ENCODE data around the gene MOGAT3.

MOGAT3 gene

DNA sequence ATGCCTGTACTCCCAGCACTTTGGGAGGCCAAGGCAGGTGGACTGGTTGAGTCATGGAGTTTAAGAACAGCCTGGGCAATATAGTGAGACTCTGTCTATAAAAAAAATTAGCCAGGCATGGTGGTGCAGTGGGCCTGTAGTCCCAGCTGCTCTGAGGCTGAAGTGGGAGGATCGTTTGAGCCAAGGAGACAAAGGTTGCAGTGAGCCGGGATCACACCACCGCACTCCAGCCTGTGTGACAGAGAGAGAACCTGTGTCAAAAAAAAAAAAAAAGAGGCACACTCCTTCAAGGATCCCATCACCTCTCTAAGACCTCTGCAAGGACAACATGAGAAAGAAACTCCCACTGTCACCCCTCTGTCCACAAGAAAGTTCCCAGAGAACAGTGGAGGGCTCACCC is 25.2 kb downstream of the MOGAT3 start:
- no peak overlapping the region for H3K9ac ChIP-seq (ENCODE audit: low read length)
- H3K4me3 ChIP-seq (ENCODE audit: low read depth, low read length) = no peak overlapping the region
- H3K79me1 ChIP-seq (ENCODE audit: low read length) = no peaks in the 10 kb centered on the region
- no peak overlapping the region for H3K18ac ChIP-seq (ENCODE audit: low read length)
- no peak overlapping the region for H2BK5ac ChIP-seq (ENCODE audit: low read depth, low read length, poor library complexity)
- no peak overlapping the region for H4K12ac ChIP-seq (ENCODE audit: low read depth, low read length)
- no peak overlapping the region for H3K14ac ChIP-seq (ENCODE audit: low read length)
- no peak overlapping the region for H3K23ac ChIP-seq (ENCODE audit: low read length)
- no peak overlapping the region for H2BK12ac ChIP-seq (ENCODE audit: low read length)
- no CpG with 5 or more reads among the region's 3 CpGs for WGBS (ENCODE audit: extremely low coverage, insufficient coverage, insufficient read length)
- no peak overlapping the region for H3K27ac ChIP-seq (ENCODE audit: low read depth, low read length)
- H3K36me3 ChIP-seq (ENCODE audit: control insufficient read depth in 1 of 2, insufficient read depth in 2 of 2, low read length in 2 of 2) = no peaks in the 10 kb centered on the region
- H3K4me2 ChIP-seq (ENCODE audit: low read length) = no peak overlapping the region
- no peak overlapping the region for H4K8ac ChIP-seq (ENCODE audit: low read depth, low read length)
- no peak overlapping the region for H3K4ac ChIP-seq (ENCODE audit: low read depth, low read length)
- no peak overlapping the region for H2AFZ ChIP-seq (ENCODE audit: insufficient read depth, low read length, poor library complexity)
- peaks cover 69% of the 10 kb centered on the region for H3K27me3 ChIP-seq (ENCODE audit: insufficient read depth, low read length)
- no peak for DNase-seq
- H2BK120ac ChIP-seq (ENCODE audit: insufficient read depth, low read length, poor library complexity) = no peak overlapping the region
- H3K9me3 ChIP-seq (ENCODE audit: insufficient read depth, low read depth, low read length) = peaks cover 16% of the 10 kb centered on the region
- H4K91ac ChIP-seq (ENCODE audit: low read depth, low read length) = no peak overlapping the region
- H3K79me2 ChIP-seq (ENCODE audit: control insufficient read depth, insufficient read depth, low read length, poor library complexity) = no peaks in the 10 kb centered on the region
- peaks cover 5 to 6% of the 10 kb centered on the region in 2 experiments for H3K4me1 ChIP-seq (ENCODE audit: control insufficient read depth in 1 of 2, insufficient read depth in 2 of 2, low read length in 2 of 2)
- no peak overlapping the region for H2AK5ac ChIP-seq (ENCODE audit: low read length)

DNA sequence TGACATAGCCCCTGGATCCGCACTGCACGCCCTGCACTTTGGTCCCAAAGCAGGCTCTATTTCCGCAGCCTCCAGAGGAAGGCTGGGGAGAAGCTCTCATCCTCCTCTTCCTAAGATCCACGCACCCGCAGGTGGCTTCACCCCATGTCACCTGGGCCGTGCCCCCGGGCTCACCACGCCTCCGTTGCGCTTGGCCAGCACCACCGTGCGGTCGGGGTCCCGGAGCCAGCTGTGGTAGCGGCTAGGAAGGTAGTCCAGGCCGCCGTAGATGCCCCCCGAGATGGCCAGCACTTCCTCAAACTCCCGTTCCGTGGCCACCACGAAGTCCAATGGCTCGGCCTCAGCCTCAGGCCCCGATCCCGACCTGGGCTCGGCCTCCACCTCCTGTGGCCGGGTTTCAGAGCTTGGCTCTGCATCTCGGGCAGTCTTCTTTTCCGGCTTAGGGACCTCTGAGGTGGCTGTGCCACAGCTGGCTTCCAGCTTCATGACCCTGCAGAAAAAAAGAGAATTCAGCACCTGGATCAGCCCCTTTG is 26.4 kb downstream of the MOGAT3 start:
- Histone ChIP-seq H3K9ac (ENCODE audit: low read length) (no peak overlapping the region), H3K4me3 (ENCODE audit: low read depth, low read length) (no peak overlapping the region), H3K4me1 (ENCODE audit: control insufficient read depth in 1 of 2, insufficient read depth in 2 of 2, low read length in 2 of 2) (peaks cover 6 to 8% of the 10 kb centered on the region in 2 experiments), H3K36me3 (ENCODE audit: control insufficient read depth in 1 of 2, insufficient read depth in 2 of 2, low read length in 2 of 2) (no peaks in the 10 kb centered on the region), H2AFZ (ENCODE audit: insufficient read depth, low read length, poor library complexity) (no peak overlapping the region), H2BK120ac (ENCODE audit: insufficient read depth, low read length, poor library complexity) (no peak overlapping the region), H2BK5ac (ENCODE audit: low read depth, low read length, poor library complexity) (no peak overlapping the region), H3K79me1 (ENCODE audit: low read length) (no peaks in the 10 kb centered on the region), H3K9me3 (ENCODE audit: insufficient read depth, low read depth, low read length) (peaks cover 12% of the 10 kb centered on the region), H4K8ac (ENCODE audit: low read depth, low read length) (no peak overlapping the region), H3K18ac (ENCODE audit: low read length) (no peak overlapping the region), H3K27ac (ENCODE audit: low read depth, low read length) (no peak overlapping the region), H3K4me2 (ENCODE audit: low read length) (no peak overlapping the region), H4K91ac (ENCODE audit: low read depth, low read length) (no peak overlapping the region), H2AK5ac (ENCODE audit: low read length) (no peak overlapping the region), H3K27me3 (ENCODE audit: insufficient read depth, low read length) (peaks cover 65% of the 10 kb centered on the region), H3K23ac (ENCODE audit: low read length) (no peak overlapping the region), H3K14ac (ENCODE audit: low read length) (no peak overlapping the region), H2BK12ac (ENCODE audit: low read length) (no peak overlapping the region), H3K79me2 (ENCODE audit: control insufficient read depth, insufficient read depth, low read length, poor library complexity) (no peaks in the 10 kb centered on the region), H4K12ac (ENCODE audit: low read depth, low read length) (no peak overlapping the region), H3K4ac (ENCODE audit: low read depth, low read length) (no peak overlapping the region)
- no peak for DNase-seq
- WGBS (ENCODE audit: extremely low coverage, insufficient coverage, insufficient read length) = no CpG with 5 or more reads among the region's 28 CpGs

DNA sequence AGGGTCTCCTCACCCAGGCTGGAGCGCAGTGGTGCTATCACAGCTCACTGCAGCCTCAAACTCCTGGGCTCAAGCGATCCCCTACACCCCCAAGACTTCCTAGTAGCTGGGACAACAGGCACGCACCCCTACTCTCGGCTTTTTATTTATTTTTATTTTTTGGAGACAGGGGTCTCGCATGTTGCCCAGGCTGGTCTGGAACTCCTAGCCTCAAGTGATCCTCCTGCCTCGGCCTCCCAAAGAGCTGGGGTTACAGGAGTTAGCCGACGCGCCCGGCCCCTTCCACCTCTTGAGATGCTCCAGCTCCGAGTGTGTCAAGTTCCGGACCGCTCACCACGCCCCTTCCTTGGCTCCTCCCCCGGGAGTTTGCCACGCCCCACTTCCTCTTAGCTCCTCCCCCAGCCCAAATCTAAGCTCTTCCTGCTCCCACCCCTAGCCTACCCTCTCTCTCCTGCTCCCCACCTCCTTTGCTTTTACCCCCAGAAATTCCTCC is 27.0 kb downstream of the MOGAT3 start:
- no peak overlapping the region for H3K27ac ChIP-seq (ENCODE audit: low read depth, low read length)
- H4K12ac ChIP-seq (ENCODE audit: low read depth, low read length) = no peak overlapping the region
- no peak overlapping the region for H3K18ac ChIP-seq (ENCODE audit: low read length)
- no peak overlapping the region for H3K9ac ChIP-seq (ENCODE audit: low read length)
- no peak overlapping the region for H2BK12ac ChIP-seq (ENCODE audit: low read length)
- peaks cover 6 to 13% of the 10 kb centered on the region in 2 experiments for H3K4me1 ChIP-seq (ENCODE audit: control insufficient read depth in 1 of 2, insufficient read depth in 2 of 2, low read length in 2 of 2)
- peaks cover 12% of the 10 kb centered on the region for H3K9me3 ChIP-seq (ENCODE audit: insufficient read depth, low read depth, low read length)
- no CpG with 5 or more reads among the region's 16 CpGs for WGBS (ENCODE audit: extremely low coverage, insufficient coverage, insufficient read length)
- no peak overlapping the region for H2BK120ac ChIP-seq (ENCODE audit: insufficient read depth, low read length, poor library complexity)
- peaks cover 65% of the 10 kb centered on the region for H3K27me3 ChIP-seq (ENCODE audit: insufficient read depth, low read length)
- no peak overlapping the region for H3K23ac ChIP-seq (ENCODE audit: low read length)
- H3K4me2 ChIP-seq (ENCODE audit: low read length) = no peak overlapping the region
- H4K91ac ChIP-seq (ENCODE audit: low read depth, low read length) = no peak overlapping the region
- peak in 1 of 2 donors; percentile 28 for DNase-seq
- H3K36me3 ChIP-seq (ENCODE audit: control insufficient read depth in 1 of 2, insufficient read depth in 2 of 2, low read length in 2 of 2) = no peaks in the 10 kb centered on the region
- no peak overlapping the region for H3K14ac ChIP-seq (ENCODE audit: low read length)
- H3K4ac ChIP-seq (ENCODE audit: low read depth, low read length) = no peak overlapping the region
- H4K8ac ChIP-seq (ENCODE audit: low read depth, low read length) = no peak overlapping the region
- H2BK5ac ChIP-seq (ENCODE audit: low read depth, low read length, poor library complexity) = no peak overlapping the region
- H3K79me2 ChIP-seq (ENCODE audit: control insufficient read depth, insufficient read depth, low read length, poor library complexity) = no peaks in the 10 kb centered on the region
- H2AFZ ChIP-seq (ENCODE audit: insufficient read depth, low read length, poor library complexity) = no peak overlapping the region
- H2AK5ac ChIP-seq (ENCODE audit: low read length) = no peak overlapping the region
- H3K4me3 ChIP-seq (ENCODE audit: low read depth, low read length) = no peak overlapping the region
- H3K79me1 ChIP-seq (ENCODE audit: low read length) = no peaks in the 10 kb centered on the region

DNA sequence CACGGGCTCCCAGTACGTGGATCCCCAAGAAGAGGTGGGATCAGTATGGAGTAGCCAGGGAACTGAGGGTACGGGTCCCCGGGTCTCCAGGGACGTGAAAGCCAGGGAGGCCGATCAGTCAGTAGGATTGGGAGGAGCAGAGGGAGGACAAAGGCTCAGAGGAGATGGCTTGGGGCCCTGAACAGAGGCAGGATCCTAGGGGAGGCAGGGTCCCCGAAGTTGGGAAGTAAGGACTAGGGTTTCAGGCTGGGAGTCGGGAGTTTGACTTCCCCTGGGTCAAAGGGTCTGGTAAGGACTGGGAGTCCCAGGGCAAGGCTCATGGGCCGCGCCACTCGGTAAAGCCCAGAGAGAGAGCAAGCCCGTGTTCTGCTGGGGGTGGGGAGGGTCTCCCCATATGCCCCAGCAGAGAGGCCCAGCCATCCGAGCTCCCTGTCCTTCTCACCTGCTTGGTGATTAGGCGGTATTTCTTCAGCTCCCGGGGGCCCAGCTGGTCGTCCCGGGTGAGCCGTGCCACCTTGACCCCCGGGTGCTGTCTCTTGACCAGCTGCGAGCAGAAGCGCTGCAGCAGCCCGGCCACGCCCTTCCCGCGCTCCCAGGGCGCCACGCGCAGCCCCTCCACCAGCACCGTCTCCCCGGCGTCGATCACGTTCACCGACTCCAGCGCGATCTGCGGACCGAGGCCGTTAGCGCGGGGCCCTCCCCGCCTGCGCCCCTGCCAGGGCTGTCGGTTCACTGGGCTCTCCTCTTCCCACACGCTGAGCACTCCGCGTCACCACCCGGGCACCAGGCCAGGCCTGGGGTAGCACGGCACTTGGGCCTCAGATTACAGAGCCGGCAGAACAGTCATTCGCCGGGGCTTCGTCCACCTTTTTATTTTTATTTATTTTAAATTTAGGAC is 27.7 kb downstream of the MOGAT3 start:
- Histone ChIP-seq H3K18ac (ENCODE audit: low read length) (no peak overlapping the region), H3K79me1 (ENCODE audit: low read length) (no peaks in the 10 kb centered on the region), H2AK5ac (ENCODE audit: low read length) (no peak overlapping the region), H2BK12ac (ENCODE audit: low read length) (no peak overlapping the region), H3K23ac (ENCODE audit: low read length) (no peak overlapping the region), H3K14ac (ENCODE audit: low read length) (no peak overlapping the region), H3K4me2 (ENCODE audit: low read length) (no peak overlapping the region), H2AFZ (ENCODE audit: insufficient read depth, low read length, poor library complexity) (no peak overlapping the region), H2BK5ac (ENCODE audit: low read depth, low read length, poor library complexity) (no peak overlapping the region), H3K27ac (ENCODE audit: low read depth, low read length) (no peak overlapping the region), H3K9me3 (ENCODE audit: insufficient read depth, low read depth, low read length) (peaks cover 12% of the 10 kb centered on the region), H3K9ac (ENCODE audit: low read length) (no peak overlapping the region), H3K79me2 (ENCODE audit: control insufficient read depth, insufficient read depth, low read length, poor library complexity) (no peaks in the 10 kb centered on the region), H3K4me1 (ENCODE audit: control insufficient read depth in 1 of 2, insufficient read depth in 2 of 2, low read length in 2 of 2) (peaks cover 10 to 19% of the 10 kb centered on the region in 2 experiments), H2BK120ac (ENCODE audit: insufficient read depth, low read length, poor library complexity) (no peak overlapping the region), H4K91ac (ENCODE audit: low read depth, low read length) (no peak overlapping the region), H3K4me3 (ENCODE audit: low read depth, low read length) (no peak overlapping the region), H3K27me3 (ENCODE audit: insufficient read depth, low read length) (peaks cover 62% of the 10 kb centered on the region), H3K36me3 (ENCODE audit: control insufficient read depth in 1 of 2, insufficient read depth in 2 of 2, low read length in 2 of 2) (no peaks in the 10 kb centered on the region), H4K12ac (ENCODE audit: low read depth, low read length) (no peak overlapping the region), H4K8ac (ENCODE audit: low read depth, low read length) (no peak overlapping the region), H3K4ac (ENCODE audit: low read depth, low read length) (no peak overlapping the region)
- whole genome bisulfite sequencing (ENCODE audit: extremely low coverage, insufficient coverage, insufficient read length) = no CpG with 5 or more reads among the region's 53 CpGs
- no peak for DNase-seq

Measured in trophoblast cell (in vitro differentiated cells and primary cell).